ENCODE data around the gene CDK4.
"Not testable (repeated sequence)": the region's sequence is repeated elsewhere in the genome, so short reads cannot be mapped to it uniquely, and the experiment has no call there.

The CDK4 gene

GRCh38 chr12:57724003-57724935 is 27.8 kb downstream of the CDK4 start:
- DNase-seq, result no peak

GRCh38 chr12:57723630-57723962 is 28.5 kb downstream of the CDK4 start:
- DNase-seq, result no peak

GRCh38 chr12:57722716-57723629 is 29.1 kb downstream of the CDK4 start:
- DNase-seq, result no peak

GRCh38 chr12:57721846-57722608 is 30.1 kb downstream of the CDK4 start:
- not testable (repeated sequence) for DNase-seq

GRCh38 chr12:57720606-57721595 is 31.2 kb downstream of the CDK4 start:
- DNase-seq, result no peak

- DNase-seq, result no peak
Measured at GRCh38 chr12:57719777-57720605, 32.1 kb downstream of the CDK4 start.

GRCh38 chr12:57718641-57719528 is 33.2 kb downstream of the CDK4 start:
- DNase-seq, result no peak

- no peak for DNase-seq
Measured at GRCh38 chr12:57717846-57718640, 34.1 kb downstream of the CDK4 start.

- DNase-seq, result no peak
Measured at GRCh38 chr12:57717131-57717530, 35.0 kb downstream of the CDK4 start.

GRCh38 chr12:57716305-57716704 is 35.8 kb downstream of the CDK4 start:
- DNase-seq, result no peak

GRCh38 chr12:57715786-57716185 is 36.3 kb downstream of the CDK4 start:
- DNase-seq, result no peak

GRCh38 chr12:57715036-57715748 is 36.9 kb downstream of the CDK4 start:
- DNase-seq, result not testable (repeated sequence)

- DNase-seq, result no peak
Measured at GRCh38 chr12:57713209-57713608, 38.9 kb downstream of the CDK4 start.

GRCh38 chr12:57712701-57713100 is 39.4 kb downstream of the CDK4 start:
- no peak for DNase-seq

- no peak for DNase-seq
Measured at GRCh38 chr12:57708296-57708695, 43.8 kb downstream of the CDK4 start.

- DNase-seq, result no peak
Measured at GRCh38 chr12:57707250-57707649, 44.9 kb downstream of the CDK4 start.

GRCh38 chr12:57700317-57700716 is 51.8 kb downstream of the CDK4 start:
- DNase-seq, result no peak

- DNase-seq, result no peak
Measured at GRCh38 chr12:57698414-57698813, 53.7 kb downstream of the CDK4 start.

All from CD4-positive, alpha-beta T cell treated with Interleukin-1 beta for 1 hour (primary cell).